Ishikawa (cell line): ENCODE data around the gene WFDC1.

Experiments
- CEBPB ChIP-seq: IDR thresholded peaks from 2 replicates; pipeline ENCODE4 v1.6.1; 2012
- CREB1 ChIP-seq: IDR thresholded peaks from 2 replicates; pipeline ENCODE4 v1.6.1; 2012; ENCODE audit warnings: low read depth
- EGR1 ChIP-seq: IDR thresholded peaks from 2 replicates; pipeline ENCODE4 v1.6.1; 2012
- EP300 ChIP-seq: IDR thresholded peaks from 2 replicates; pipeline ENCODE4 v1.6.1; 2012; ENCODE audit warnings: borderline replicate concordance
- FOXM1 ChIP-seq: IDR thresholded peaks from 2 replicates; pipeline ENCODE4 v1.6.1; 2012; ENCODE audit warnings: low read depth, borderline replicate concordance
- NFIC ChIP-seq: IDR thresholded peaks from 2 replicates; pipeline ENCODE4 v1.6.1; 2012
- RAD21 ChIP-seq: IDR thresholded peaks from 2 replicates; pipeline ENCODE4 v1.6.1; 2012; ENCODE audit warnings: low read depth
- REST ChIP-seq: IDR thresholded peaks from 2 replicates; pipeline ENCODE4 v1.6.1; 2012; ENCODE audit warnings: low read depth, mild to moderate bottlenecking
- TAF1 ChIP-seq: IDR thresholded peaks from 2 replicates; pipeline ENCODE4 v1.6.1; 2012; ENCODE audit warnings: low read depth, mild to moderate bottlenecking
- TCF12 ChIP-seq: IDR thresholded peaks from 2 replicates; pipeline ENCODE4 v1.6.1; 2012; ENCODE audit warnings: low read depth
- TEAD4 ChIP-seq: IDR thresholded peaks from 2 replicates; pipeline ENCODE4 v1.6.1; 2012
- YY1 ChIP-seq: IDR thresholded peaks from 2 replicates; pipeline ENCODE4 v1.6.1; 2012; ENCODE audit warnings: low read depth
- ZBTB7A ChIP-seq: IDR thresholded peaks from 2 replicates; pipeline ENCODE4 v1.6.1; 2012; ENCODE audit warnings: low read depth
- TF ChIP-seq, protein P1 (sequence below): IDR thresholded peaks from 2 replicates; pipeline ENCODE4 v1.6.1; 2012
- TF ChIP-seq, protein P2 (sequence below): IDR thresholded peaks from 2 replicates; pipeline ENCODE4 v1.6.1; 2012

Gene WFDC1, protein sequence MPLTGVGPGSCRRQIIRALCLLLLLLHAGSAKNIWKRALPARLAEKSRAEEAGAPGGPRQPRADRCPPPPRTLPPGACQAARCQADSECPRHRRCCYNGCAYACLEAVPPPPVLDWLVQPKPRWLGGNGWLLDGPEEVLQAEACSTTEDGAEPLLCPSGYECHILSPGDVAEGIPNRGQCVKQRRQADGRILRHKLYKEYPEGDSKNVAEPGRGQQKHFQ

DNA sequence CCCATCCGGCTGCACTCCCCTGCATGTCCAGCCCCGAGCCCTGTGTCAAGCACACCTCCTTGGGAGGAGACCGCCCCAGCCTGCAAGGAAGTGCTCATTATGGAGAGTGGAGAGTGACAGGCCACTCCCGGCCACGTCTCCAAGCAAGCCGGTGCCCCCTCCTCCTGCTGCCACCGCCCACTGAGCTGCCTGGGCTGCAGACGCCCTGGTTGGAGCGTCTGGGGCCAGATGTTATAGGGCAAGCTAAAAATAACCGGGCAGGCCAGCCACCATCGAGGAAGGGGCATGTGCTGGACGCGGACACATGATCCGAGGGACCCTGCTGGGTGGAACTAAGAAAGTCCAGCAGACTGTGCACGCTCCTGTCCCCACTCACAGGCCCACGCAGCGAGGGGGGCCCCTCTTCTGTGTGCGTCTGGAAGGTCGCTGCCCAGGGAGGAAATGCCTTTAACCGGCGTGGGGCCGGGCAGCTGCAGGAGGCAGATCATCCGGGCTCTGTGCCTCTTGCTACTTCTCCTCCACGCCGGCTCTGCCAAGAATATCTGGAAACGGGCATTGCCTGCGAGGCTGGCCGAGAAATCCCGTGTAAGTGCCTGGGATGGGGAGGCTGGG is at the start of gene WFDC1:
WFDC1 (plus strand) TSS at position 348 of the 612 bp plus-strand sequence; CDS start at position 442, 94 bp downstream.
- TF ChIP-seq EGR1 (no peak), ZBTB7A (peak; percentile 74), TAF1 (no peak), CREB1 (no peak)
- TF ChIP-seq, protein P1, sequence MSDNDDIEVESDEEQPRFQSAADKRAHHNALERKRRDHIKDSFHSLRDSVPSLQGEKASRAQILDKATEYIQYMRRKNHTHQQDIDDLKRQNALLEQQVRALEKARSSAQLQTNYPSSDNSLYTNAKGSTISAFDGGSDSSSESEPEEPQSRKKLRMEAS = 0 out of 2 replicates have a peak, but pooled peaks have one; percentile 48

- TF ChIP-seq TCF12 = no peak
- TF ChIP-seq TEAD4 = no peak
Observed at GRCh38 chr16:84245956-84246678, 48.6 kb upstream of the WFDC1 start.

DNA sequence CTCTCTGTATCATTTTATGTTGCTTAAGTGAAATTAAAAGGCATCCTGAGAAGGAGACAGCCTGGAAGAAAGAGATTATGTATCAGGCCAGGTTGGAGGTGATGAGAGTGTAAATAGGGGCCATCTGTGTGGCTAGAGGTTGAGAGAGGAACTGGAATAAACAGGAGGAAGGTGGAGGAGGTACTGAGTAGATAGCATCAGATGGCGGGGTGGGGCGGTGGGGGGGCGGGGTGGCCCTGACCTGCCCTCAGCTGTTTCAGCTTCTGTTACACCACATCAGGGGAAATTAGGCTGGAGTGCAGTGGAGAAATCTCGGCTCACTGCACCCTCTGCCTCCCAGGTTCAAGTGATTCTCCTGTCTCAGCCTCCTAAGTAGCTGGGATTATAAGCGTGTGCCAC is 48.0 kb upstream of the WFDC1 start:
- TF ChIP-seq ZBTB7A = no peak

DNA sequence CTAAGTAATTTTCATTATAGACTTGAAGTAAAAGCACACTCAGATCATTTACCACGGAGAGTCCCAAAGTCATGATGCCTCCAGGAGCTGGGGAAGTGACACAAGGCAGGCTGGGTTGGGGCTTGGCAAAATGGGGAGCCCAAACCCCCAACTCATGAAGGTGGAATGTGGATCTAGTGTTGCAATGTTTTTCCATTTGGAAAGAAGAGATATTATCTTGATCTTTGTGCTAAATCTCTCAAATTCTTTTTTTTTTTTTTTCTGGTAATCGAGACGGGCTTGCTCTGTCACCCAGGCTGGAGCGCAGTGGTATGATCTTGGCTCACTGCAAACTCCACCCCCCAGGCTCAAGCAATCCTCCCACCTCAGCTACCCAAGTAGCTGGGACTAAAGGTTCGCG is 47.3 kb upstream of the WFDC1 start:
- TF ChIP-seq TEAD4 = no peak
- TF ChIP-seq YY1 = no peak
- no peak for TF ChIP-seq EP300
- TF ChIP-seq, protein P1 = no peak
- TF ChIP-seq, protein P2, sequence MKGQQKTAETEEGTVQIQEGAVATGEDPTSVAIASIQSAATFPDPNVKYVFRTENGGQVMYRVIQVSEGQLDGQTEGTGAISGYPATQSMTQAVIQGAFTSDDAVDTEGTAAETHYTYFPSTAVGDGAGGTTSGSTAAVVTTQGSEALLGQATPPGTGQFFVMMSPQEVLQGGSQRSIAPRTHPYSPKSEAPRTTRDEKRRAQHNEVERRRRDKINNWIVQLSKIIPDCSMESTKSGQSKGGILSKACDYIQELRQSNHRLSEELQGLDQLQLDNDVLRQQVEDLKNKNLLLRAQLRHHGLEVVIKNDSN = no peak
- TF ChIP-seq TAF1 = no peak
- no peak for TF ChIP-seq REST
- no peak for TF ChIP-seq CEBPB
- TF ChIP-seq CREB1 = no peak
- TF ChIP-seq RAD21 = no peak

DNA sequence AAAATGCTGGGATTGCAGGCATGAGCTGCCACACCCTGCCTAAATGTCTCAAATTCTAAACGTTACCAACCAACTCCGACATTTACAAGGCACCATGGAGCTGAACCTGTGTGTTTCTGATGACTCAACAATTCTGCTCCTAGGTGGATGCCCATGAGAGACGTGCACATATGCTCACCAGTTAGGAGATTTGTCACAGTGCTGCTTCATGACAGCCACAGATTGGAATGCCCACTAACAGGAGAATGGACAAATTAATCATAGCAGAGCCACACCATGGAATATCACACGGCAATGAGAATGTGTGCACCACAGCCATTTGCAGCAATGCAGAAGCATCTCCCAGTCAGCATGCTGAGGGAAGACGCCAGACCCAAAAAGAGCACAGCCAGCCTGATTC is 46.8 kb upstream of the WFDC1 start:
- no peak for TF ChIP-seq TAF1
- TF ChIP-seq NFIC = no peak
- no peak for TF ChIP-seq REST
- TF ChIP-seq, protein P1 = no peak
- no peak for TF ChIP-seq RAD21
- no peak for TF ChIP-seq TEAD4
- TF ChIP-seq, protein P2 = no peak
- TF ChIP-seq FOXM1 = no peak
- no peak for TF ChIP-seq YY1
- TF ChIP-seq CREB1 = no peak
- TF ChIP-seq EGR1 = no peak

- TF ChIP-seq EGR1 (no peak), TEAD4 (no peak)
Observed at GRCh38 chr16:84252184-84252583, 42.5 kb upstream of the WFDC1 start.
